COR-L47 (cell line): ENCODE results near the gene VTCN1.
"Not testable (repeated sequence)": the region's sequence is repeated elsewhere in the genome, so short reads cannot be mapped to it uniquely, and the experiment has no call there.

ENCODE experiments used
- DNase-seq: peaks from one replicate; lab custom pipeline; 2025; lab: John Stamatoyannopoulos, UW

The VTCN1 gene

DNA sequence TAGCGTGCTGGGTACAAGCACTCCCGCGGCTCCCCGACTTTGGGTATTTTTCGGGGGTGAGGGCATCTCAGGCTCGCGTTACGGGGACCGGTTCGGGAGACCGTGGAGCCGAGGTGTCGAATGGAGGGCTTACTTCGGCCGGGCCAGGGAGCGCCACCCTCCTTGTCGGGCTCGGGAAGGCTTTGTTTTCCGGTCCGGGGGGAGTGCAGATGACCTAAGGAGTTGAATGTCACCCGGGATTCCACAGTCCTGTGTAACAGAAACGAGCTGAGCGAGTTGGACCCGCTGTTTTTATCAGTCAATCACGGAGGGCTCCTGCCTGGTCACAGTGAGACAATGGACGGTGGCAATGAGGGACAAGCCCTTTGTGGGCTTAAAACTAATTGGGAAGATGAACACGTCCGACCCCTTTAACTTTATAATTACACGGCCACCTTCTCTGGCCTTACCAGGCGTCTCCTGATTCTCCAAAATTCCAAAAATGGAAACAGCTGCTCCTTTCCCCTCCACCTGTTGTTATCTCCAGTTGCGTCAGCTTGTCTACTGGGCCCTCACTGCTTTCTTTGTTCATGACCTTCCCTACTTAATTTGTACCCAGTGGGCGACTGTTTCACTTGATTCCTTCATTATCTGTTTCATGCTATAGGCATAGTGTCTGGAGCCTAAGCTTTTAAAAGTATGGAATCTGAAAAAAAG lies 88.2 kb downstream of the VTCN1 start:
- DNase-seq, result no peak

DNA sequence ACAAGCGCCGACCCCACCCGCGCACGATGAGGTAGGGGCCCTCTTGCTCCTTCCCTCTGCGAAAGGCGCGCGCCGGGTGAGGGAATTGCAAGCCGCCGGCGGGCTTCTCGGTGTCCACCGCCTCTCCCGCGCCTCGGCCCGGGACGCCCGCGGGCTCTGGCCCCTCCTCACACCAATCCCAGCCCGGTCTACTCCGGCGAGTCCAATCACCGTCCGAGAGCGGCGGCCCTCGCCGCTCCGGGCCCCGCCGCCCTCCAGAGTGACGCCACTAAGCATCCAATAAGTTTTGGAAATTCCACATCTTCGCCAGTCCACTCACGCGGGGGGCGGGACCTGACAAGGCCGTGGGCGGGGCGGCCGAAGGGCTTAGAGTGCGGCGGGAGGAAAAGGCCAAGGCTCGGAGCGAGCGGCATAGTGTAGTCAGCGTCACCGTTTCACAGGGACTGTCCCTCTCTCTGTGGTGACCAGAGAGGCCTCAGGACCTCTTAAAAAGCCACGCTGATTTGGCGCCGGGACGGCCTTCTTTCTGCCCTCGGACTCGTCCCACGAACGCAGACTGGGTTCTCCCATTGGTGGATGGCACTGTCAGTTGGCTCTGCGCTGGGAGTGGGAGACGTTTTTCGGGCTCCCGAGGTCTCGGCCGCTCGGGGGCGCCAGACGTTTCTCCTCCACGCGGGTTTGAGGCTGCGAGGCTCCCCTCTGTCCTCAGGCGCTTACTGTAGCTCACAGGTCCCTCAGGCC lies 89.0 kb downstream of the VTCN1 start, which contains the start of gene TRIM45:
TSS of gene TRIM45 (minus strand) at position 161 of the 741 bp plus-strand sequence. CDS start 548 bp downstream, outside the sequence.
- peak; percentile 82 for DNase-seq

DNA sequence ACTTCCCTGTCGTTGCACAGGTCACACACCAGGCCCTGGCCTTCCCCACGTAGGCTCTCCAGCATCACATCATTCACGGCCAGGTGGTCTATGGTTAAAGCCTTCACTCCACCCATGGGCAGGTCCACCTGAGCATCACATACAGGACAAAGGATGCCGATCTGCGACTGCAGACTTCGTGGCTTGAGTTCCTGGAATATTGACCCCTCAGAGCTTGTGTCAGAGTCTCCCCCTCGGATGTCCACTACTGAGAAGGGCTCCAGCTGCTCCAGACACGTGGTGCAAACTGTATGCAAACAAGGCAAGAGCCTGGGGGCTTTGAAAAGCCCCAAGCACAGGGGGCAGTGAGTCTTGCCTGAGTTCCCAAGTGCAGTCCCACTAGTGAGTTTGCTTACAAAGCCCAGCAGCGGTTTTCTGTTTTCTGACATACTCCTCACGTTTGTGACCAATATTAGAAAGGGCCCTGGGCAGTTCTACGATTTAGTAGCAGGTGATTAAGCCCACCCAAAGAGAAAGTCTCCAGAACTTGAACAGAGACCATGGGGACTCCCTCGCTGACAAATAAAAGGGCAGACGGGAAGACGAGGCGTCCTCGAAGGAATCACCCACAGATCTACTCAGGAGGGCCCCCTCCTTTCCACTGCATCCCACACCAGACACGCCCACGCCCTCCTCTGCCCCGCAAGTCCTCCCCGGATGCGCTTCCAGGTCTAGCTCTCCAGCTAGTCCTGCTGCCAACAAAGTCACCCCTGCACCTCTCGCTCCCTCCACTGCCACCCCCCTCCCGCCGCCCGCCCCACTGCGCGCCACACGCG lies 89.7 kb downstream of the VTCN1 start:
- DNase-seq, result no peak

DNA sequence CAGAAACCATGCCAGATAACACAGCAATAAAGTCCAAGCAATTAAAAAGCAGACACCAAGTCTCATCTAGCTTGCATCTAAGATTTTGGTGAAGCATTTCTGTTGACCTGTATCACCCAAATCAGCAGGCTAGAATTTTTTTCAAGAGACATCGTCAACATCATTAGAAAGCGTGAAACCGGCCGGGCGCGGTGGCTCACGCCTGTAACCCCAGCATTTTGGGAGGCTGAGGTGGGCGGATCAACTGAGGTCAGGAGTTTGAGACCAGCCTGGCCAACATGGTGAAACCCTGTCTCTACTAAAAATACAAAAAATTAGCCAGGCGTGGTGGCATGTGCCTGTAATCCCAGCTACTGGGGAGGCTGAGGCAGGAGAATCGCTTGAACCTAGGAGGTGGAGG lies 91.6 kb downstream of the VTCN1 start:
- DNase-seq, result not testable (repeated sequence)

DNA sequence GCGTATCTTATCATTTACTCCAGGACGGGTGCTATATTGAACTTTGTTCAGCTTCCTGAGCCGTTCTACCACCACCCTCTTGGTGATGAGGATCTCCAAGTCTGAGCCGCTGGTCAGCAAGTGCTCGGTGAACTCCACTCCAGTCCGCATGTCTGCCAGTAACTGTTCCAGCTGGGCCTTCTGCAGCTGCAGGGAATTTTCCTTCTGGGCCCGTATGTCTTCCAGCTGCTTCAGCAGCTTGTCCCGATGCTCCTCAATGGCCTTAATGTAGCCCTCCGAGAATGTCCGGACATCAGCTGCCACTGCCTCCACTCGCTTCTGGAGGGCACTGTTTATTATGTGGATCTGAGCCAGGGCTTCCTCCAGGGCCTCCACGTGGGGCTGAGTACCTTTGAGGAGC lies 92.6 kb downstream of the VTCN1 start:
- DNase-seq, result no peak

DNA sequence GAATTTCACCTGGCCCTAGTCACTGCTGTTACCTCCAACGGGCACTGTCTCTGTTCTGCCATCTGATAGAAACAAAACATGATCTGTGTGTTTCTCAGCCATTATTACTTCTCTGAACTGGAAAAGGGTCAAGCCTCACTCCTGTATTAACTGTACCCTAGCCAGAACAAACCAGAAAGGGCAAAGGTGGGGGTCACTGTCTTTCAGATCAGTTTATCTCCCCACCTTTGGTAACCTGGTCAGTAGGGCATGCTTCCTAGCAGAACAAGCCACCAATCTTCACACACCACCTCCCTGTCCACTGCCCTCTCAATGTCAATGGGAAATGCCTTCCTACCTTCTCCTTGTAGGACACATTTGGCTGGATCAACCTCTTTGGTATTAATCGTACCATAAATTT lies 93.0 kb downstream of the VTCN1 start:
- DNase-seq, result no peak

DNA sequence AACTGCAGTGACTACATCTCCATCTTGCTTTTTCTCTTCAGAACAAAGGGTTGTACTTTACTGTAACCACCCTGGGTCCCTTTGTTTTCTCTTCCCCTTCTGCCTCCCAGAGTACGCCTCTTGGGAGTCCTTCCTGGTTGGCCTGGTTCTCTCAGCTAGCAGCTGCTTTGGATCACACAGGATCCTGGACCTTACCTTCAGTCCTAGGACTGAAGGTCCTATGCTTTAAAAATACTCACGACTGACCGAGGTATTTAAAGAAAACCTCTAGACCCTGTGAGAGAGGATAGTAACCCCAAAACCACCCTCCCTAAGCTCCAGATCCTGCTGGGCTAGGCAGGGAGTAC lies 94.0 kb downstream of the VTCN1 start:
- no peak for DNase-seq

DNA sequence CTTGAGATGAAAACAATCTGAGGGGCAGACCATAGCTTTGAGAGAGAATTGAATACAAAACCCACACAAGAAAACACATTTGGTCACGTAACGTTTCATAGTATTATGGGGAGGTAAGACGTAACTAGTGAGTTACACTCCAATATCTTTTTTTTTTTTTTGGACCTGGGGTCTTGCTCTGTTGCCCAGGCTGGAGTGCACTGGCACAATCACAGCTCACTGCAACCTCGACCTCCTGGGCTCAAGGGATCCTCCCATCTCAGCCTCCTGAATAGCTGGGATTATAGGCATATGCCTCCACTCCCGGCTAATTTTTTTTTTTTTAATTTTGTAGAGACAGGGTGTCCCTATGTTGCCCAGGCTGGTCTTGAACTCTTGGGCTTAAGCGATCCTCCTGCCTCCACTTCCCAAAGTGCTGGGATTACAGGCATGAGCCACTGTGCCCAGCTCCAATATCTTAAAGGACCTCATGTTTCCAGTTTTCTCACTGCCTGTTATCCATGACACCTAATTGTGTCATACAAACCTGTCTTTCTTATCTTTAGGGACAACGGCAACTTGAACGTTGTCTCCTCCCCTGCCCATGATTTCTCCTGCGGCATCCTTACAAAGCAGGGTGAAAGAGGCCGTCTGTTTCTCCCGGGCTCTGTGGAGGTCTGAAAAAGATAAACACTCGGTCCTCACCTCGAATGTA lies 94.5 kb downstream of the VTCN1 start:
- DNase-seq, result no peak

DNA sequence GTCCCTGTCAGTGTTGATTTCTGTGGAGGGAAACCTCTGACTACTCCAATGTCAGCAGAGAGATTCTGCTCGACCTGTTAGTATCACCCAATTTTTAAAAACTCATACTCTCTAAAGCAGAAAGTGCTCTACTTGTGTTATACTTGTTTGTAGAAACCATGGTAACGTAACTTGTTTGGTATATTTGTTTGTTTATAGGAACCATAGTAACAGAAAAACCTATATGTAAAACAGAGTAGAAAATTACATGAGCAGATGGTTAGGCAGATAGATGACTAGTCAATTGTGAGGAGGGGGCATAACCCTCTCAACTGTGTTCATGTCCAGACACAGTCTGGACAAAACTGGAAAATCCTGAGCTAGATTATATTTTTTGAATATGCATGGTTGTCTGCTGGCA lies 95.8 kb downstream of the VTCN1 start:
- DNase-seq, result no peak

DNA sequence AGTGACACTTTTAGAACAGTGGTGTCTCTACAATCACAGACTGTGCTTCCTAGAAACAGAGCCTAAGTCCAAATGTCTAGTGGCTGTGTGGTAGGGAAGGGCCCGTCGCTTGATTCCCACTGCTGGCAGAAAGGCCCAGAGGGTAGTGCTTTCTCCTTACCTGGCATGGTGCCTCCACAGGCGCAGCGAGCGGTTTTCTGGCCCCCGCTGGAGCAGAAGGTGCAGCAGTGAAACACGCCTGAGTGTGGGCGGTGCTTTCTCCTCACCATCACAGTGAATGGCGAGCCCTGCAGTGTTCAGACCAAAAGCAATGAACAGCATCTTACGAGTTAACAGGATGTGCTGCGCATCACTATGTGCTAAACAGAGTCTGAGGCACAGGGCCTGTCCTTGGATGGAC lies 97.5 kb downstream of the VTCN1 start:
- DNase-seq, result no peak

DNA sequence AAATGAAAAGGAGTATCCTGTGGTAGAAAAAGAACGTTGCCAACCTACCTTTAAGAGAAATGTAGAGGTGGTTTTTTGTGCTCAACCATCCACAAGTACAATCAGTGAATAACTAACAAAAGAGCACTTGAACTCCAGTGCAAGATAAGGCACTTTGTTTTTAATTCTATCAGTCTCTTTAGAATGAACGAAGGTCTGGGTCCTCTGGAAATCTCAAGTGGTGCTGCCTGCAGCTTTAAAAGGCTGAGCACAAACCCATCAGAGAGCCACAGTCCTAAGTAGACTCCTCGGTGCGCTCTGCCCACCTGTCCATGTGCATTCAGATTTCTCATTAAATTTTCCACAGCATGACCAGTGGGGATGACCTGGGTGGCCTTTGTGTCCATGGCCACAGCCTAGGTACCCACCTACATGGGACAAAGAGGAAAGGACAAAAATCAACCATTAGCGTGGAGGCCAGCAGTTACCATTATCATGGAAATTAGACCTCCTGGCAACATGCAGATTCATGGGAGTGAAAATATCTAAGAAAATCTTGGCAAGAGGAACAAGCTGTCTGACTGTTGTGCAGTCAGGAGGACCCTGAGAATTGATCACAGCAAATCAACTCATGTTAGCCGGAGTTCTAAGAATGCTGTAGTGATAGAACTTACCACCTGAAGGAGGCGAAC lies 98.5 kb downstream of the VTCN1 start:
- DNase-seq, result no peak

DNA sequence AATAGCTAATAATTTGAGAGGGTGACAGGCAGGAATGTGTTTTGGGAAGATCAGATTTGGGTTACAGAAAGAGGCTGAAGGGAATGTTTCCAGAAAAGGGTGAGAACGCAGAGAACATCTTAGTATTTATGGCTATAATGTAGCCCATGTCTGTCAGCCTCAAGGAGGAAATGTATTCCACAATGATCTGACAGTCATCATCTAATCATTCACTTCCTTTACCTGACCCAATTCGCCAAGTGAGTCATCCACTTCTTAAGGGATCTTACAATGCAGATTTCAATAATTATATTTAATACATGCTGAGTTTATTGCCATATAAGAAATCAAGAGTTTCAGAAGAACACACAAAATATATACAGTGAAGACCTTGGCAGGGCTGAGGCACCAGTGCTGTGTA lies 100.0 kb downstream of the VTCN1 start:
- DNase-seq, result no peak

DNA sequence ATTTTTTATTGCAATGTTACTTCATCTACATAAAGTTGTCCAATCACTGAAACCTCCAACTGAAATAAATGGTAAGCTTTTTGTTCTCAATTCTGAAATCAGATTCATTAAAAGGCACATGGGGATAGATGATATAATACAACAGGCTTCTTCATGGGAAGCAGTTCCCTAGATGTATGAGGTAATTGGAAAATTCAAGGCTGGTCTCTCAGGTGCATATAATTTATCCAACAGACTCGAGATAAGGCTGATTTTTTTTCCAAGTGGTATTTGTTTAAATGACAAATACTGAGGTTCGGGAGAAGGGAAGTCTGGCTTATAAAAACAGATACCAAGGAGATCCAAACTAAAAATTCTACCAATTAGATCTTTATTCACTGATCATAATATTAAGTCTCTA lies 103.4 kb downstream of the VTCN1 start:
- DNase-seq, result no peak

DNA sequence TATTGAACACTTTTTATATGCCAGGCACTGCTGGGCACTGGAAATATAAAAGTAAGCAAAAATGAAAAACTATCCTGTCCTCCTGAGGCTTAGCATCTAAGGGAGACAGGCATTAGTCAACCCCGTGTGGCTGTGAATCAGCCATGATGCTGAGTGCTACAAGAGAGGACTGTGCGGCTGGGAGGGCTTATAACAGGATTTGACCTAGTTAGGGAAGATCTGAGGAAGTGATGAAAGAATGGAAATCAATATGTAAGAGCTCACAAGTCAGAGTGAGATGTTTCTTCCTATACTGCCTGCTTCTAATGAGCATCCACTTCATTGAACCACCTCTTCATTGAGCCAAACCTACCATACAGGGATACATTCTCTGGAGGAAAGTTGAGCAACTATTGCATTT lies 104.2 kb downstream of the VTCN1 start:
- no peak for DNase-seq

DNA sequence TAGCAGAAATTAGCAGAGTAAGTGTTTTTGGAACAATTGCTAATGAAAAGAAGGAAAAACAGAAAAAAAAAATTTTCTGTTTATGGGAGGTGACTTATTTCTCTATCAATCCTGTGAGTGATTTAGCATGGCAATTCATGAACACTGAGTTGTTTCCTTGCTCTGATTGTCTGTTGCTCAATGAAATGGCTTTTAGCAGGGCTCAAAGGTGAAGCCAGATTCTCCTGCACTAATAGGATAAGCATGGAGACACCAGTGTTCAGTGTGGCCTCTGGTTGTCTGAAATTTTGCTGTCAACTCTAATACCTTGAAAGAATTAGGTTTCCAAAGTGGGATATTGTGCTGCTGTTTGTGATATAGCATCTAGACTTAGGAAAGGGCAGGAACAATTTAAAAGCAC lies 105.0 kb downstream of the VTCN1 start:
- no peak for DNase-seq

DNA sequence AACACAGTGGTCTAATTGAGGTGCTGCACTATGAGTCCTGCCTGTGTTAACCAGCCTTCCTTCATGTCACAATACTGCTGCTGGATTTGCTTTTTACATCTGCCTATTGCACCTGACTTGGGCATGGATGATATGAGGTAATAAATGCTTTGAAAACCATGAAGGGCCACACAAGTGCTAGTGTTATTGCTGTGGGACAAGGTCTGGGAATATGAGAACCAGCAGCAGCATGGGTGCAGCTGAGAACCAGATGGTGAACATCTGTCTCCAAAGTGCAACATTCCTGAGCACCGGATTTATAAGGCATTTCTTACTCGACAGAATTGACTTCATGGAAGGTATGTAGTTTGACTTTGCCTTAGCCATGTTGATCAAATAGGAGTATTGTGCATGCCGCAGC lies 105.7 kb downstream of the VTCN1 start:
- no peak for DNase-seq

DNA sequence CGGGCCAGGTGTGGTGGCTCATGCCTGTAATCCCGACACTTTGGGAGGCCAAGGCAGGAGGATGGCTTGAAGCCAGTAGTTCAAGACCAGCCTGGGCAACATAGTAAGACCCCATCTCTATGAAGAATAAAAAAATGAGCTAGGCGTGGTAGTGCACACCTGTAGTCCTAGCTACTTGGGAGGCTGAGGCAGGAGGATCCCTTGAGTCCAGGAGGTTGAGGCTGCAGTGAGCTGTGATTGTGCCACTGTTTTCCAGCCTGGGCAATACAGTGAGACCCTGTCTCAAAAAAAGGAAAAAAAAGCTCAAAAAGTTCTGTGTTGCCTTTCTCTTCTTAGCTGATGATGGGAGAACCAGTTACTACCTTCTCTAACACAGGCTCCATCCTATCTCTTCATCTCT lies 108.9 kb downstream of the VTCN1 start:
- not testable (repeated sequence) for DNase-seq

DNA sequence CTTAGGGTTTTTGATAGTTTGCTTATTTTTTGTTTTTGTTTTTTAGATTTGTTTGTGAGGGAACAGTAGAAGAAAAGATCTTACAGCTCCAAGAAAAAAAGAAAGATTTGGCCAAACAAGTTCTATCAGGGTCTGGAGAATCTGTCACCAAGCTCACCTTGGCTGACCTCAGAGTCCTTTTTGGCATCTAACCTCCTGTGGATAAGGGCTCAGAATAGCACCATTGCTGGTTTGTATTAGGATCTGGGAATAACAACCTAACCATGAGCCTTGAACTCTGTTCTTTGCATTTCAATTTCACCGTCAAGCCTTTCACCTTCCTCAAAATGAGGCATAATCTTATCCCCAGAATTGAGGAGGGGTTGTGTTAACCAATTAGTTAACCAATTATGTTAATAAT lies 109.4 kb downstream of the VTCN1 start:
- DNase-seq, result no peak

DNA sequence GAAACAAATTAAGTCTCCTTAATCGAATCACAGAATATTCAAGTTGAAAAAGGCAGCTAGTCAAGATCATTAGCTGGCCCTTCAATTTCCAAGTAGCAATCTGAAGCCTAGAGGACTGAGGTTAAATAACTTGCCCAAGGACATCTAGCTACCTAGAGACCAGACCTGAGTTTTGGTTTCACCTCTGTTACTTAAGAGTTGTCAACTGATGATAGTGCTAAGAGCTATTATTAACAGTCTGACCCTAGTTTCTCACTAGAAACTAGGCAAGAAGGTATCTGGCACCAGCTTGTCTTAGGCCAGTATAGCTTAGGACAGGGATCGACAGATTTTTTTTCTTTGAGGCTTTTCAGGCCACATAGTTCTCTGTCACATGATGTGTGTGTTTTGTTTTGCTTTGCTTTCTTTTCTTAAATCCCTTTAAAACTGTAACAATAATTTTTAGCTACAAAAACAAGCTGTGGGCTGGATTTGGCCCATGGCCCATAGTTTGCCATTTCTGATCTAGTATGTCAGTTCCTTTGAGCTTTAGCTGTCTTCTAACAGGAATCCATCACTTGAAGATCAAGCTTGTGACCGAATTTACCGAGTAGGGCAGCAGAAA lies 112.3 kb downstream of the VTCN1 start:
- no peak for DNase-seq

DNA sequence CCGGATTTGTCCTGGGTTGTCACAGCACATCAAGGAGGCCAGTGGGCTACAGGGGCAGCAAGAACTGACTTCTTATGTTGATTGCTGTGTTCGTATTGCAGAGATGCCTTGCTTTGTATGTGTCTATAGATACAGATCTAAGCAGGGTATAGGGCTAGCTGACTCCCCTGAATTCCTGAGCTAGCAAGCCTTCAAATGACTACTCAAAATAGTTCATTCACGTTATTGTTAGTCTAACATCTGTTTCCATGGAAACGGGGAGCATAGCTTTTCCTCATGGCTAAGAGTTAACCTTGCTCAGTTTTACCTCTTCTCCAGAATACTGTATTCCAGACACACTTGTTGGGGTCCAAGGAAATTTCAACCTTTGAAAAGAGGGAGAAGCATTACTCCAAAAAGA lies 113.3 kb downstream of the VTCN1 start:
- DNase-seq, result no peak

DNA sequence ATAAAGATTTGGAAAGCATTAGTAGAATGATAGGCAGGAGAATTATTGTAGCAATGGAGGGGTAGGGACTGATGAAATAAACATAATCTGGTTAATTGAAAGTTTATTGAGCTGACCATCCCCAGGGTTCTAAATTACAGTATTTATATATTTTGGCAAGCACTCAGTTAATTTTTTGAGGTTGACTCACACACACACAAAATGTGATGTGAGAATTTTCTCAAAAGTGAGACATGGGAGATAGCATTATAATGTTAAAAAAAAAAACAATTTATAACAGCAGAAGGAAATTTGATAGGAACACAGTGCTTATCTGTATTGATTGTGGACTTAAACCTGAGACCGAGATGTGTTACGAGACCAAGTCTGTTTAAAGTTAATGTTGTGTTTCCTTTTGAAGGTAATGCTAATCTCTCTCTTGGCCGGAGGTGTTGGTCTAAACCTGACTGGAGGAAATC lies 113.7 kb downstream of the VTCN1 start:
- DNase-seq, result no peak
